Skeletal muscle tissue (tissue), 4 donors: ENCODE data around the gene TRIM69. TPM values are rescaled to one million over a fixed set of nuclear protein-coding genes. Genes with fewer than 3 reads are reported as not detected.

Experiments
- H3K27ac ChIP-seq: one replicate; pipeline ENCODE4 v1.7.0; 2013; ENCODE audit warnings: mild to moderate bottlenecking, low read depth, low read length, inconsistent platforms
- H3K27me3 ChIP-seq, 3 donors: one replicate each; pipeline ENCODE4 v1.7.0; 2013; ENCODE audit warnings: low read length in 3 of 3; ENCODE audit not compliant: control insufficient read depth in 3 of 3, insufficient read depth in 3 of 3
- H3K36me3 ChIP-seq, 3 donors: one replicate each; pipeline ENCODE4 v1.7.0; 2013; ENCODE audit warnings: low read length in 3 of 3; ENCODE audit not compliant: control insufficient read depth in 3 of 3, insufficient read depth in 3 of 3
- H3K4me1 ChIP-seq, 3 donors: one replicate each; pipeline ENCODE4 v1.7.0; 2013; ENCODE audit warnings: low read length in 3 of 3, mild to moderate bottlenecking in 3 of 3; ENCODE audit not compliant: control insufficient read depth in 3 of 3, insufficient read depth in 3 of 3
- H3K4me3 ChIP-seq, 3 donors: one replicate each; pipeline ENCODE4 v1.7.0; 2013; ENCODE audit warnings: low read length in 3 of 3
- H3K9ac ChIP-seq, 3 donors: one replicate each; pipeline ENCODE4 v1.7.0; 2013; ENCODE audit warnings: low read length in 3 of 3, mild to moderate bottlenecking in 3 of 3, moderate library complexity in 2 of 3, low read depth in 1 of 3
- H3K9me3 ChIP-seq, 3 donors: one replicate each; pipeline ENCODE4 v1.7.0; 2013; ENCODE audit warnings: low read length in 3 of 3; ENCODE audit not compliant: control insufficient read depth in 3 of 3
- total RNA-seq: library from RNA; depleted of rRNA; stranded (reverse); fragments of >200 nt; gene quantifications from one replicate; pipeline ENCODE4 v1.2.3, GENCODE V29; 2014
- donor health status: Osteomylitis.

TRIM69 gene
- total RNA-seq, 1 donor from 2014 or later, result 16.7 TPM

DNA sequence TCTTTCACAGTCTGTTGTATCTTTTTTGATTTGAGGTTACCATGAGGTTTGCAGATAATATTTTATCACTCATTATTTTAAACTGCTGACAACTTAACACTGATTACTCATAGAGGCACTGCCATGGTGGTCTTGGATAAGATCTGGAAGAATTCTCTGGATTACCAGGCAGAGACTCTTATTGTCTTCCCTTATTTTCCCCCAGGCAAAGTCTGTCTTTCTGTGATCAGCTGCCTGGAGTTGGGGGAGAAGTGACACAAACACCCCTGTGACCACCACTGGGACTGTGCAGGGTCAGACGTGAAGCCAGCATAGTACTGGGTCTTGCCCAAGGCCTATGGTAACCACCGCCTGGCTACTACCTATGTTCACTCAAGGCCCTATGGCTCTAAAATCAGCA is 29.9 kb upstream of the TRIM69 start:
- Histone ChIP-seq H3K27me3 (no peaks in the 10 kb centered on the region), H3K9ac (no peak overlapping the region), H3K27ac (no peak overlapping the region), H3K4me3 (no peak overlapping the region), H3K9me3 (no peaks in the 10 kb centered on the region), H3K36me3 (peaks cover 0 to 2% (median 0%) of the 10 kb centered on the region in 3 donors), H3K4me1 (peaks cover 0 to 4% (median 0%) of the 10 kb centered on the region in 3 donors)

DNA sequence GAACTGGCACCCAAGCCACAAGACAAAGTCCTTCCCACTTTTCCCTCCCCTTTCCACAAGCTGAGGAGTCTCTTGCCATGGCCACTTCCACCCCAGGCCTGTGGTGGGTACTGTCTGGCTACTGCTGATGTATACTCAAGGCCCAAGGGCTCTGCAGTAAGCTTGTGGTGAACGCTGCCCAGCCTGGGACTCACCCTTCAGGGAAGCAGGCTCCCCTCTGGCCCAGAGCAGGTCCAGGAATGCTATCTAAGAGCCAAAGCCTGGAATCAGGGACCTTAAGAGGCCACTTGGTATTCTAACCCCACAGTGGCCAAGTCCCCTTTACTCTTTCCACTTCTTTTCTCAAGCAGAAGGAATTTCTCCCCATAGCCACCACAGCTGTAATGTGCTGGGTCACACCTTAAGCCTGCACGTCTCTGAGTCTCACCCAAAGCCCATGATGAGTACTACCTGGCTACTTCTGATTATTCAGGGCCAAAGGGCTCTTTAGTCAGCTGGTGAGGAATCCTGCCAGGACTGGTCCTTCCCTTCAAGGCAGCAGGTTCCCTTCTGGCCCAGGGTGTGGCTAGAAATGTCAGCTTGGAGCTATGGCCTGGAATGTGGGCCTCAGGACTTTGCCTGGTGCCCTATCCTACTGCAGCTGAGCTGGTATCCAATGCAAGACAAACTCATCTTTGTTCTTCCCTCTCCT is 29.2 kb upstream of the TRIM69 start:
- Histone ChIP-seq H3K27me3 (no peaks in the 10 kb centered on the region), H3K4me3 (no peak overlapping the region), H3K9ac (no peak overlapping the region), H3K27ac (no peak overlapping the region), H3K9me3 (no peaks in the 10 kb centered on the region), H3K36me3 (peaks cover 0 to 2% (median 0%) of the 10 kb centered on the region in 3 donors), H3K4me1 (peaks cover 0 to 4% (median 0%) of the 10 kb centered on the region in 3 donors)

DNA sequence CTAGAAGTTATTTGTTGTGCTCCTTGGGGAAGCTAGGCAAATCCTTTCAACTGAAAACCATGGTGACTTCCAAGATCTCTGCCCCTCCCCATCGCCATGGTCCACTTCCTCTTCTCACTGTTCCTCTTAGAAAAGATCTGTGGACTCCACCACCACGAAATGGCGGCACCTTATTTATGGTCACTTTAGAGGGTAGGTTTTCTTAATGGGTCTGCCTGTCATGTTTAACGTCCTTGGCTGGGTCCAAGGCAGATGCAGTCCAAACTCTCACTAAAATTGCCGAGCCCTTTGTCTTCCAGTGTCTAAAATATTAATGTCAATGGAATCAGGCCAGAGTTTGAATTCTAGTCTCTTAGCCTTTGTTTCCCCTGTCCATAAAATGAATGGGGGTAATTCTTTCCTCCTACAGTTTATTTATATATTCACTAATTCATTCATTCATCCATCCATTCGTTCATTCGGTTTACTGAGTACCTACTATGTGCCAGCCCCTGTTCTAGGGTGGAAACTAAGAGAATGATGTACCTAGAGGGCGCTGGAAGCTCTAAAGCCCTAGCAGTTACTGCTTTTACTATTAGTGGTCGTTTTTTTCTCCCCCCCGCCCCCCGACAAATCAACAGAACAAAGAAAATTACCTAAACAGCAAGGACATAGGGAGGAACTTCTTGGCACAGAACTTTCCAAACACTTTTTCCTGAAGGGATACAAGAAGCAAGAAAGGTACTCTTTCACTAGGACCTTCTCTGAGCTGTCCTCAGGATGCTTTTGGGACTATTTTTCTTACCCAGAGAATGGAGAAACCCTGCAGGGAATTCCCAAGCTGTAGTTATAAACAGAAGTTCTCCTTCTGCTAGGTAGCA is 25.9 kb upstream of the TRIM69 start:
- Histone ChIP-seq H3K9me3 (no peaks in the 10 kb centered on the region), H3K36me3 (peaks cover under 1 to 8% (median 3%) of the 10 kb centered on the region in 3 donors), H3K27ac (peak overlapping the region; percentile 98), H3K4me1 (peaks cover 0 to 12% (median 7%) of the 10 kb centered on the region in 3 donors), H3K27me3 (no peaks in the 10 kb centered on the region), H3K4me3 (peak overlapping the region; percentile 95 to 99 (median 98)), H3K9ac (peak overlapping the region; percentile 95 to 98 (median 97))

DNA sequence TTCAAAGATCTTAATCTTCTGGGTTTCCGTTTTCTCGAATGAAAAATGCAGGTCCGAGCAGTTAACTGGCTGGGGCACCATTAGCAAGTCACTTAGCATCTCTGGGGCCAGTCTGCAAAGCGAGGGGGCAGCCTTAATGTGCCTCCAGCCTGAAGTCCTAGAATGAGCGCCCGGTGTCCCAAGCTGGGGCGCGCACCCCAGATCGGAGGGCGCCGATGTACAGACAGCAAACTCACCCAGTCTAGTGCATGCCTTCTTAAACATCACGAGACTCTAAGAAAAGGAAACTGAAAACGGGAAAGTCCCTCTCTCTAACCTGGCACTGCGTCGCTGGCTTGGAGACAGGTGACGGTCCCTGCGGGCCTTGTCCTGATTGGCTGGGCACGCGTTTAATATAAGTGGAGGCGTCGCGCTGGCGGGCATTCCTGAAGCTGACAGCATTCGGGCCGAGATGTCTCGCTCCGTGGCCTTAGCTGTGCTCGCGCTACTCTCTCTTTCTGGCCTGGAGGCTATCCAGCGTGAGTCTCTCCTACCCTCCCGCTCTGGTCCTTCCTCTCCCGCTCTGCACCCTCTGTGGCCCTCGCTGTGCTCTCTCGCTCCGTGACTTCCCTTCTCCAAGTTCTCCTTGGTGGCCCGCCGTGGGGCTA is 25.1 kb upstream of the TRIM69 start, which contains the start of the genes B2M and PATL2:
Gene B2M (plus strand): TSS at position 422 of the 647 bp plus-strand sequence. CDS start 30 bp downstream, at position 452.
Gene PATL2 (minus strand): TSS at position 228 of the 647 bp plus-strand sequence. CDS start 34,833 bp downstream, outside the sequence.
- Histone ChIP-seq H3K27me3 (no peaks in the 10 kb centered on the region), H3K27ac (peak within 1 kb of the TSS; percentile 98), H3K9me3 (no peaks in the 10 kb centered on the region), H3K9ac (peak within 1 kb of the TSS; percentile 97 to 100 (median 98)), H3K36me3 (peaks cover 8 to 16% (median 9%) of the 10 kb centered on the region in 3 donors), H3K4me1 (peaks cover 5 to 18% (median 7%) of the 10 kb centered on the region in 3 donors), H3K4me3 (peak within 1 kb of the TSS; percentile 95 to 99 (median 98))

DNA sequence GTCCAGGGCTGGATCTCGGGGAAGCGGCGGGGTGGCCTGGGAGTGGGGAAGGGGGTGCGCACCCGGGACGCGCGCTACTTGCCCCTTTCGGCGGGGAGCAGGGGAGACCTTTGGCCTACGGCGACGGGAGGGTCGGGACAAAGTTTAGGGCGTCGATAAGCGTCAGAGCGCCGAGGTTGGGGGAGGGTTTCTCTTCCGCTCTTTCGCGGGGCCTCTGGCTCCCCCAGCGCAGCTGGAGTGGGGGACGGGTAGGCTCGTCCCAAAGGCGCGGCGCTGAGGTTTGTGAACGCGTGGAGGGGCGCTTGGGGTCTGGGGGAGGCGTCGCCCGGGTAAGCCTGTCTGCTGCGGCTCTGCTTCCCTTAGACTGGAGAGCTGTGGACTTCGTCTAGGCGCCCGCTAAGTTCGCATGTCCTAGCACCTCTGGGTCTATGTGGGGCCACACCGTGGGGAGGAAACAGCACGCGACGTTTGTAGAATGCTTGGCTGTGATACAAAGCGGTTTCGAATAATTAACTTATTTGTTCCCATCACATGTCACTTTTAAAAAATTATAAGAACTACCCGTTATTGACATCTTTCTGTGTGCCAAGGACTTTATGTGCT is 24.5 kb upstream of the TRIM69 start:
- peaks cover 14 to 22% (median 16%) of the 10 kb centered on the region in 3 donors for H3K36me3 ChIP-seq
- no peaks in the 10 kb centered on the region for H3K27me3 ChIP-seq
- peaks cover 7 to 21% (median 8%) of the 10 kb centered on the region in 3 donors for H3K4me1 ChIP-seq

DNA sequence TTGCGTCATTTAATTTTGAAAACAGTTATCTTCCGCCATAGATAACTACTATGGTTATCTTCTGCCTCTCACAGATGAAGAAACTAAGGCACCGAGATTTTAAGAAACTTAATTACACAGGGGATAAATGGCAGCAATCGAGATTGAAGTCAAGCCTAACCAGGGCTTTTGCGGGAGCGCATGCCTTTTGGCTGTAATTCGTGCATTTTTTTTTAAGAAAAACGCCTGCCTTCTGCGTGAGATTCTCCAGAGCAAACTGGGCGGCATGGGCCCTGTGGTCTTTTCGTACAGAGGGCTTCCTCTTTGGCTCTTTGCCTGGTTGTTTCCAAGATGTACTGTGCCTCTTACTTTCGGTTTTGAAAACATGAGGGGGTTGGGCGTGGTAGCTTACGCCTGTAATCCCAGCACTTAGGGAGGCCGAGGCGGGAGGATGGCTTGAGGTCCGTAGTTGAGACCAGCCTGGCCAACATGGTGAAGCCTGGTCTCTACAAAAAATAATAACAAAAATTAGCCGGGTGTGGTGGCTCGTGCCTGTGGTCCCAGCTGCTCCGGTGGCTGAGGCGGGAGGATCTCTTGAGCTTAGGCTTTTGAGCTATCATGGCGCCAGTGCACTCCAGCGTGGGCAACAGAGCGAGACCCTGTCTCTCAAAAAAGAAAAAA is 23.9 kb upstream of the TRIM69 start:
- no peaks in the 10 kb centered on the region for H3K27me3 ChIP-seq
- H3K9me3 ChIP-seq, result no peaks in the 10 kb centered on the region
- H3K4me1 ChIP-seq, result peaks cover 7 to 21% (median 8%) of the 10 kb centered on the region in 3 donors
- peak overlapping the region; percentile 98 for H3K27ac ChIP-seq
- peak overlapping the region; percentile 97 to 100 (median 98) for H3K9ac ChIP-seq
- peaks cover 19 to 28% (median 22%) of the 10 kb centered on the region in 3 donors for H3K36me3 ChIP-seq
- peak overlapping the region; percentile 95 to 99 (median 98) for H3K4me3 ChIP-seq

More for the DNA sequence above, 24.5 kb upstream of the TRIM69 start:
- Histone ChIP-seq H3K9ac (peak overlapping the region; percentile 97 to 100 (median 98)), H3K9me3 (no peaks in the 10 kb centered on the region), H3K4me3 (peak overlapping the region; percentile 95 to 99 (median 98)), H3K27ac (peak overlapping the region; percentile 98)

DNA sequence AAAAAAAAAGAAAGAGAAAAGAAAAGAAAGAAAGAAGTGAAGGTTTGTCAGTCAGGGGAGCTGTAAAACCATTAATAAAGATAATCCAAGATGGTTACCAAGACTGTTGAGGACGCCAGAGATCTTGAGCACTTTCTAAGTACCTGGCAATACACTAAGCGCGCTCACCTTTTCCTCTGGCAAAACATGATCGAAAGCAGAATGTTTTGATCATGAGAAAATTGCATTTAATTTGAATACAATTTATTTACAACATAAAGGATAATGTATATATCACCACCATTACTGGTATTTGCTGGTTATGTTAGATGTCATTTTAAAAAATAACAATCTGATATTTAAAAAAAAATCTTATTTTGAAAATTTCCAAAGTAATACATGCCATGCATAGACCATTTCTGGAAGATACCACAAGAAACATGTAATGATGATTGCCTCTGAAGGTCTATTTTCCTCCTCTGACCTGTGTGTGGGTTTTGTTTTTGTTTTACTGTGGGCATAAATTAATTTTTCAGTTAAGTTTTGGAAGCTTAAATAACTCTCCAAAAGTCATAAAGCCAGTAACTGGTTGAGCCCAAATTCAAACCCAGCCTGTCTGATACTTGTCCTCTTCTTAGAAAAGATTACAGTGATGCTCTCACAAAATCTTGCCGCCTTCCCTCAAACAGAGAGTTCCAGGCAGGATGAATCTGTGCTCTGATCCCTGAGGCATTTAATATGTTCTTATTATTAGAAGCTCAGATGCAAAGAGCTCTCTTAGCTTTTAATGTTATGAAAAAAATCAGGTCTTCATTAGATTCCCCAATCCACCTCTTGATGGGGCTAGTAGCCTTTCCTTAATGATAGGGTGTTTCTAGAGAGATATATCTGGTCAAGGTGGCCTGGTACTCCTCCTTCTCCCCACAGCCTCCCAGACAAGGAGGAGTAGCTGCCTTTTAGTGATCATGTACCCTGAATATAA is 23.0 kb upstream of the TRIM69 start:
- Histone ChIP-seq H3K9me3 (no peaks in the 10 kb centered on the region), H3K9ac (peak overlapping the region; percentile 9 to 53 (median 47)), H3K4me1 (peaks cover 7 to 21% (median 8%) of the 10 kb centered on the region in 3 donors), H3K36me3 (peaks cover 24 to 34% (median 30%) of the 10 kb centered on the region in 3 donors), H3K27ac (peak overlapping the region; percentile 98), H3K27me3 (no peaks in the 10 kb centered on the region), H3K4me3 (peak overlapping the region; percentile 95 to 99 (median 98))

DNA sequence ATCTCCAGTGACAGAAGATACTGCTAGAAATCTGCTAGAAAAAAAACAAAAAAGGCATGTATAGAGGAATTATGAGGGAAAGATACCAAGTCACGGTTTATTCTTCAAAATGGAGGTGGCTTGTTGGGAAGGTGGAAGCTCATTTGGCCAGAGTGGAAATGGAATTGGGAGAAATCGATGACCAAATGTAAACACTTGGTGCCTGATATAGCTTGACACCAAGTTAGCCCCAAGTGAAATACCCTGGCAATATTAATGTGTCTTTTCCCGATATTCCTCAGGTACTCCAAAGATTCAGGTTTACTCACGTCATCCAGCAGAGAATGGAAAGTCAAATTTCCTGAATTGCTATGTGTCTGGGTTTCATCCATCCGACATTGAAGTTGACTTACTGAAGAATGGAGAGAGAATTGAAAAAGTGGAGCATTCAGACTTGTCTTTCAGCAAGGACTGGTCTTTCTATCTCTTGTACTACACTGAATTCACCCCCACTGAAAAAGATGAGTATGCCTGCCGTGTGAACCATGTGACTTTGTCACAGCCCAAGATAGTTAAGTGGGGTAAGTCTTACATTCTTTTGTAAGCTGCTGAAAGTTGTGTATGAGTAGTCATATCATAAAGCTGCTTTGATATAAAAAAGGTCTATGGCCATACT is 21.1 kb upstream of the TRIM69 start:
- H3K4me3 ChIP-seq, result no peak overlapping the region
- peaks cover 6 to 21% (median 8%) of the 10 kb centered on the region in 3 donors for H3K4me1 ChIP-seq
- H3K9me3 ChIP-seq, result no peaks in the 10 kb centered on the region
- H3K27me3 ChIP-seq, result no peaks in the 10 kb centered on the region
- H3K27ac ChIP-seq, result no peak overlapping the region
- no peak overlapping the region for H3K9ac ChIP-seq
- H3K36me3 ChIP-seq, result peaks cover 26 to 42% (median 33%) of the 10 kb centered on the region in 3 donors
